Posterior cingulate gyrus (tissue), 11 donors: Measurements from ENCODE around the gene NEURL4.

Experiments used
- DNase-seq, 10 donors: peaks; one replicate each; pipeline versions ENCODE4 v3.0.0 to v3.0.0-alpha.2; 2020 to 2021; ENCODE audit warnings: mixed read lengths in 3 of 10
- intact Hi-C: fragments of 100-400 bp; cut with DNase I; formaldehyde crosslinking; loops from one replicate; pipeline ENCODE4 v1.15.1; 2023

NEURL4 gene

DNA sequence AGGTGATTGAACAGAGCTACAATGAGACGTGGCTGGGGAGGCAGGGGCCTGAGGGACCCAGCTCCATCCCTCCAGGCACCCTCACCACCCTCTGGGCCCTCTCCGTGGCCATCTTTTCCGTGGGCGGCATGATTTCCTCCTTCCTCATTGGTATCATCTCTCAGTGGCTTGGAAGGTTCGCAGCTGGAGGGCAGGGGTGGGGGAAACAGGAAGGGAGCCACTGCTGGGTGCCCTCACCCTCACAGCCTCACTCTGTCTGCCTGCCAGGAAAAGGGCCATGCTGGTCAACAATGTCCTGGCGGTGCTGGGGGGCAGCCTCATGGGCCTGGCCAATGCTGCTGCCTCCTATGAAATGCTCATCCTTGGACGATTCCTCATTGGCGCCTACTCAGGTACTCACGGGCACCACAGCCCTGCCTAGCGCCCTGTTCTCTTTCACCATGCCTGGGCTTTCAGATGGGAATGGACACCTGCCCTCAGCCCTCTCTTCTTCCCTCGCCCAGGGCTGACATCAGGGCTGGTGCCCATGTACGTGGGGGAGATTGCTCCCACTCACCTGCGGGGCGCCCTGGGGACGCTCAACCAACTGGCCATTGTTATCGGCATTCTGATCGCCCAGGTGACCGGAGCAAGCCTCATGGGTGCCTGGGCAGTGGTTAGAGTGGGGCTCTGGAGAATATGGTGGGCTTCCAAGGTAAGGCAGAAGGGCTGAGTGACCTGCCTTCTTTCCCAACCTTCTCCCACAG, 45.5 kb downstream of the NEURL4 start:
- DNase-seq = no peak
- intact Hi-C loops = no loop called here

DNA sequence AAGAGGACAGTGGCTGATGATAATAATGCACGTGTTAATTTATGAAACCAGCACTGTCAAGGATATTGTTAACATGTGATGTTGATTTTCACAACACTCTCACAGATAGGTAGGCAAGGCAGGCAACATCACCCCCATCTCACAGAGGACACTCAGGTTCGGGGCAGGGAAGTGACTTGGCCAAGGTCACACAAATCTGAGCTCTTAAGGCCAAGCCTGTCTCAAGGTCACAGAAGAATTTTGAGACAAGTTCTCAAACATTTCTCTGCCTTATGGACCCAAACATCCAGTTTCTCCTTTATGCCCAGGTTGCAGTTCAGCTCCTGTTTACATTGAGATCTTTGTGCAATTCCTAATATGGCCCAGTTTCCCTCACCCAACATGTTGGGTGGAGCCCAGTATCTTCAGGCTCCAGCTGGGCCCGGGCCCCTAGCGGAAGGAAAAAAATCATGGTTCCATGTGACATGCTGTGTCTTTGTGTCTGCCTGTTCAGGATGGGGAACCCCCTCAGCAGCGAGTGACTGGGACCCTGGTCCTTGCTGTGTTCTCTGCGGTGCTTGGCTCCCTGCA, 46.3 kb downstream of the NEURL4 start:
- intact Hi-C loops = no loop called here
- DNase-seq = peak in 1 of 10 donors; percentile 22

GRCh38 chr17:7281953-7282751, 47.0 kb downstream of the NEURL4 start:
- peak in 1 of 10 donors; percentile 49 for DNase-seq
- intact Hi-C loops = no loop called here

- peak; percentile 39 to 93 (median 66) for DNase-seq
- intact Hi-C loops = no loop called here
Measured at GRCh38 chr17:7281074-7281952, 47.8 kb downstream of the NEURL4 start, which contains the start of gene SLC2A4. Gene SLC2A4 (plus strand): TSS chr17:7281718. CDS start chr17:7281935, 217 bp downstream.

DNA sequence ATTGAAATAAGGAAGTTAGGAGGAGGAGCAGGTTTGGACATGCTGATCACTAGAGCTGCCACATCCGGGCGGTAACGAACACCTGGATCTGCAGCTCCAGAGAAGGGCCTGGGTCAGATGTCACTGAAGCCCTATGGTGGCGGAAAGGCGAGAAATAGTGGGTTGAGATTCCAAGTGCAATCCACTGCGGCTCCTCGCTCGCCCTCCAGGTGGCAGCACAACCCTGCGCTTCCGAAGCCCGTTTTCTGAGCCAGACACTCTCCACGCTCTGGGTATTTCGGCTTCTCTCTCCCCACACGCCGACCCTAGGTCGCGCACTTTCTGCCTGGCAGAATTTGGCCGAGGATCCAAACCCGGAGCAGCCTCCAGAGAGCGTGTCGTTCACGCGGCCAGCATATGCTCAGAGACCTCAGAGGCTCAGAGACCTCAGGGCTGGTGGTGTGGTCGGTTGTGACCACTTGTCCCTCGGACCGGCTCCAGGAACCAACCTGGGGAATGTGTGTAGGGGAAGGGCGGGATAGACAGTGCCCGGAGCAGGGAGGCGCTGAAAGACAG, 48.5 kb downstream of the NEURL4 start:
- intact Hi-C loops = loop anchor here (1.0 kb wide), 1 partner anchor 16 kb away; no protein-coding TSS in a partner anchor
- peak; percentile 61 to 97 (median 80) for DNase-seq

- no peak for DNase-seq
- intact Hi-C loops = no loop called here
Measured at GRCh38 chr17:7279448-7279847, 49.7 kb downstream of the NEURL4 start.

- DNase-seq = peak in 1 of 10 donors; percentile 51
- intact Hi-C loops = no loop called here
Measured at GRCh38 chr17:7266784-7267183, 62.4 kb downstream of the NEURL4 start.
